Kidney (tissue), 14 donors: ENCODE measurements around the gene CAPN14. TPM values are rescaled to one million over a fixed set of nuclear protein-coding genes. Genes with fewer than 3 reads are reported as not detected.

Experiments used
- DNase-seq, 5 donors: peaks; one replicate each; pipeline ENCODE4 v3.0.0-alpha.2; 2013 to 2020
- FAIRE-seq: peaks from 2 replicates; lab custom pipeline; 2012; peaks lifted over from hg19 to GRCh38; lab: Jason Lieb, UNC
- H3K27ac ChIP-seq, 2 donors: one replicate each; pipeline ENCODE4 v1.7.0; 2013; ENCODE audit warnings: low read depth in 2 of 2, low read length in 2 of 2, inconsistent platforms in 1 of 2
- H3K27me3 ChIP-seq: one replicate; pipeline ENCODE4 v1.7.1; 2013; ENCODE audit warnings: low read length, inconsistent platforms; ENCODE audit not compliant: control insufficient read depth, insufficient read depth
- H3K36me3 ChIP-seq, 3 donors: one replicate each; pipeline versions ENCODE4 v1.7.0 to v1.7.1; 2013; ENCODE audit warnings: low read length in 3 of 3, control low read depth in 1 of 3, inconsistent platforms in 1 of 3; ENCODE audit not compliant: insufficient read depth in 3 of 3, control insufficient read depth in 2 of 3
- H3K4me1 ChIP-seq, 3 donors: one replicate each; pipeline versions ENCODE4 v1.7.0 to v1.7.1; 2013; ENCODE audit warnings: low read length in 3 of 3, inconsistent platforms in 1 of 3, low read depth in 1 of 3; ENCODE audit not compliant: control insufficient read depth in 2 of 3, insufficient read depth in 2 of 3
- H3K4me3 ChIP-seq, 3 donors: one replicate each; pipeline versions ENCODE4 v1.7.0 to v1.8.1; 2013; ENCODE audit warnings: low read length in 3 of 3, control low read depth in 1 of 3, inconsistent platforms in 1 of 3
- H3K9ac ChIP-seq, 3 donors: one replicate each; pipeline versions ENCODE4 v1.7.0 to v1.7.1; 2013; ENCODE audit warnings: low read length in 3 of 3, control low read depth in 1 of 3, inconsistent platforms in 1 of 3
- H3K9me3 ChIP-seq, 3 donors: one replicate each; pipeline versions ENCODE4 v1.7.0 to v1.7.1; 2013; ENCODE audit warnings: low read length in 3 of 3, control low read depth in 1 of 3, inconsistent platforms in 1 of 3; ENCODE audit not compliant: control insufficient read depth in 2 of 3, insufficient read depth in 1 of 3
- CTCF ChIP-seq: IDR thresholded peaks from 3 replicates; pipeline ENCODE4 v1.5.1; 2012; ENCODE audit warnings: mild to moderate bottlenecking, moderate library complexity, borderline replicate concordance; ENCODE audit not compliant: insufficient read depth; ENCODE audit errors: extremely low read depth
- intact Hi-C: fragments of 100-400 bp; cut with DNase I; formaldehyde crosslinking; loops from one replicate; pipeline ENCODE4 v1.11.1; 2022
- polyA plus RNA-seq: library from polyadenylated mRNA; stranded (reverse); fragments of 350-450 nt; fragmentation: Illumina TruSeq; extraction: RNeasy Lipid Tissue Mini Kit (QIAGEN cat#74804); gene quantifications from one replicate; pipeline ENCODE4 v1.2.3, GENCODE V29; 2014; ENCODE audit warnings: low read depth, low replicate concordance; ENCODE audit not compliant: insufficient read depth
- total RNA-seq: library from RNA; stranded (reverse); fragmentation: NEBNext Ultra II Directional; extraction: Animal tissue kit (Norgen Biotek cat#: 25700); gene quantifications from one replicate; pipeline ENCODE4 v1.2.1, GENCODE V29; 2021
- donor health status: control.
- donor health status: control.
- donor health status: control.
- donor health status: control.
- donor health status: control.
- donor health status: DM: yes; HTN: yes; CAD: no.
- donor health status: Normal renal cell carcinoma (clear cell type).

Gene CAPN14
- total and polyA plus RNA-seq, 2 donors from 2014 or later: 0.22 to 0.25 TPM

- FAIRE-seq: no peak
- intact Hi-C loops: loop anchor here (10.0 kb wide), 1 partner anchor 448 kb away; no protein-coding TSS in a partner anchor
- Histone ChIP-seq H3K9me3 (no peaks in the 10 kb centered on the region), H3K27ac (no peak overlapping the region), H3K9ac (no peak overlapping the region), H3K4me3 (no peak overlapping the region), H3K27me3 (no peaks in the 10 kb centered on the region), H3K4me1 (no peaks in the 10 kb centered on the region), H3K36me3 (no peaks in the 10 kb centered on the region)
- peak in 1 of 5 donors; percentile 8 for DNase-seq
- TF ChIP-seq CTCF: no peak
Observed at GRCh38 chr2:31163011-31163539, 54.2 kb downstream of the CAPN14 start.

- Histone ChIP-seq H3K4me3 (no peak overlapping the region), H3K27ac (no peak overlapping the region), H3K4me1 (no peaks in the 10 kb centered on the region), H3K9me3 (no peaks in the 10 kb centered on the region), H3K27me3 (no peaks in the 10 kb centered on the region), H3K36me3 (no peaks in the 10 kb centered on the region), H3K9ac (no peak overlapping the region)
- intact Hi-C loops: loop anchor here (10.0 kb wide), 1 partner anchor 447 kb away; no protein-coding TSS in a partner anchor
- no peak for FAIRE-seq
- DNase-seq: no peak
- no peak for TF ChIP-seq CTCF
Observed at GRCh38 chr2:31161637-31162036, 55.7 kb downstream of the CAPN14 start.

- TF ChIP-seq CTCF: peak; percentile 5
- H3K9me3 ChIP-seq: no peaks in the 10 kb centered on the region
- DNase-seq (no peak), FAIRE-seq (no peak)
- H3K27ac ChIP-seq: no peak overlapping the region
- H3K4me3 ChIP-seq: no peak overlapping the region
- H3K4me1 ChIP-seq: no peaks in the 10 kb centered on the region
- H3K9ac ChIP-seq: no peak overlapping the region
- intact Hi-C loops: no loop called here
- no peaks in the 10 kb centered on the region for H3K27me3 ChIP-seq
- H3K36me3 ChIP-seq: no peaks in the 10 kb centered on the region
Observed at GRCh38 chr2:31151501-31151900, 65.8 kb downstream of the CAPN14 start.
